Germinal center (tissue), 1 donor: ENCODE measurements around the gene IPCEF1.
A peak's percentile ranks its signal among the peaks of the same experiment; 100 is the strongest.
"Not testable (repeated sequence)": the region's sequence is repeated elsewhere in the genome, so short reads cannot be mapped to it uniquely, and the experiment has no call there.

Experiments
- DNase-seq: peaks from one replicate; pipeline ENCODE4 v3.0.0; 2012; ENCODE audit warnings: mixed read lengths, low spot score

IPCEF1 gene

GRCh38 chr6:154331750-154332149, 24.9 kb downstream of the IPCEF1 start:
- no peak for DNase-seq

- no peak for DNase-seq
Observed at GRCh38 chr6:154329350-154330170, 27.0 kb downstream of the IPCEF1 start.

GRCh38 chr6:154327313-154327712, 29.3 kb downstream of the IPCEF1 start:
- DNase-seq, result not testable (repeated sequence)

- no peak for DNase-seq
Observed at GRCh38 chr6:154325142-154325541, 31.5 kb downstream of the IPCEF1 start.

GRCh38 chr6:154320181-154320580, 36.4 kb downstream of the IPCEF1 start:
- DNase-seq, result no peak

GRCh38 chr6:154319231-154319858, 37.3 kb downstream of the IPCEF1 start:
- DNase-seq, result no peak

GRCh38 chr6:154318721-154319120, 37.9 kb downstream of the IPCEF1 start:
- no peak for DNase-seq

GRCh38 chr6:154316131-154316530, 40.5 kb downstream of the IPCEF1 start:
- no peak for DNase-seq

- DNase-seq, result no peak
Observed at GRCh38 chr6:154314084-154314483, 42.5 kb downstream of the IPCEF1 start.

- no peak for DNase-seq
Observed at GRCh38 chr6:154308986-154309385, 47.6 kb downstream of the IPCEF1 start.

GRCh38 chr6:154307696-154308425, 48.7 kb downstream of the IPCEF1 start:
- no peak for DNase-seq

- DNase-seq, result not testable (repeated sequence)
Observed at GRCh38 chr6:154307147-154307546, 49.5 kb downstream of the IPCEF1 start.

GRCh38 chr6:154306696-154307095, 49.9 kb downstream of the IPCEF1 start:
- no peak for DNase-seq

GRCh38 chr6:154304191-154304590, 52.4 kb downstream of the IPCEF1 start:
- no peak for DNase-seq

GRCh38 chr6:154303642-154304041, 53.0 kb downstream of the IPCEF1 start:
- not testable (repeated sequence) for DNase-seq

- DNase-seq, result peak; percentile 27
Observed at GRCh38 chr6:154301839-154302752, 54.5 kb downstream of the IPCEF1 start.

- no peak for DNase-seq
Observed at GRCh38 chr6:154301086-154301625, 55.4 kb downstream of the IPCEF1 start.

- DNase-seq, result no peak
Observed at GRCh38 chr6:154298297-154298696, 58.3 kb downstream of the IPCEF1 start.

- DNase-seq, result no peak
Observed at GRCh38 chr6:154297721-154298120, 58.9 kb downstream of the IPCEF1 start.

GRCh38 chr6:154297210-154297609, 59.4 kb downstream of the IPCEF1 start:
- no peak for DNase-seq

GRCh38 chr6:154295733-154296132, 60.9 kb downstream of the IPCEF1 start:
- no peak for DNase-seq
